Suppressor macrophage treated with lipopolysaccharide for 1 hour (primary cell): ENCODE measurements around the gene RHBDF2.
"Not testable (repeated sequence)": the region's sequence is repeated elsewhere in the genome, so short reads cannot be mapped to it uniquely, and the experiment has no call there.

Experiments
- DNase-seq, 3 donors: peaks; one replicate each; pipeline ENCODE4 v3.0.0-alpha.2; 2020 to 2022

The RHBDF2 gene

GRCh38 chr17:76537578-76538280, 36.5 kb upstream of the RHBDF2 start, which contains the start of gene CYGB:
CYGB (minus strand) TSS chr17:76537709; CDS start chr17:76537542, 167 bp downstream.
- no peak for DNase-seq

DNA sequence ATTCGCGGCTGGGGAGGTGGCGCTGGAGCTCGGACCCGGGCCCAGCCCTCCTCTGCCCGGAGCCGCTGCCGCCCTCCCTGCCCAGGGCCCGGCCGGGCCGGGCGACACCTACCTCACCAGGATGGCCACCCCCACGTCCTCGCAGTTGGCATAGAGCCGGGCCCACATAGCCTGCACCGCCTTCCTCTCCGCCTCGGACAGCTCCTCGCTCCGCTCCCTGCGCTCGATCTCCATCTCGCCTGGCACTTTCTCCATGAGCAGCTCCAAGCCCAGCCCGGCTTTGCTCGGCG, 36.0 kb upstream of the RHBDF2 start:
- DNase-seq, result no peak

- DNase-seq, result no peak
These were observed 35.5 kb upstream of the RHBDF2 start for GRCh38 chr17:76536511-76537287.

GRCh38 chr17:76535788-76536510, 34.7 kb upstream of the RHBDF2 start:
- DNase-seq, result no peak

DNA sequence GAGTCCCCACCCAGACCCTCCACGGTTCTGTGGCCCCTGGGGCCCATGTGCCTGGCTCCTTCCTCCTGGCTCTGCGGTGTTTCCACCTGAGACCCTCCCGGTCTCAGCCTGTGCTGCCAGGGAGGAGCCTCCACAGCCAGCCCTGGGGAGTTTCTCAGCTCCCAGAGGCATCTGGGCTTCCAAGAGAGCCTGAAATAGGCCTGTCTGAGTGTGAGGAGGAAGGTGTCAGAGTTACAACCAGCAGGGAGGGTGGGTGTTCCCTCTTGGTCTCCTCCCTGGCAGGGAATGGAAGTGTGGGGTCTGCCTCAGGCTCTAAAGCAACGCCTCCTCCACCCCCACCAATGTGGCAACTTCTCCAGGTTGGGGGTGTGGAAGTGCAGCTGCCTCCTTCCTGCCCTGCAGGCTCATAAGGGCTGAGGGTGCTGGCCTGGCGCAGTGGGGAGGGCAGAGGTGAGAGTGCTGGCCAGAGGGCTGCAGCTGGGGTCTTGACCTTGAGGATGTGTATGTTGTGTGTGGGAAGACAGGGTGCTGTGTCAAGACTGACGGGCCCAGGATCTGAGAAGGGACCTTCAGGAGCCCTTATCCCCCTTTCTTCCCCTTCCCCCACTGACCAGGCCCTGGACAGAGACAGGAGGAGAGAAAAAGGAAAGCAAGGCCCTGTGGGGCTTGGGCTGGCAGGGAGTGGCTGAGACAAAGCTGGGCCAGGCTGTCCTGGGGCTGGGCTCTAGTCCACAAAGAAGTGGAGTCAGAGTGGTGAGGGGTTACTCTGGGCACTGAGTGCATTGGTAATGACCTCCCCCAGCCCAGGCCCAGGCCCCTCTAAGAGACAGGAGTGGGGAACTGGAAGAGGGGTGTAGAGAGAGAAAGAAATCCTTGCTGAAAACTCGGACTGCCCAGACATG, 33.9 kb upstream of the RHBDF2 start:
- DNase-seq, result peak in 1 of 3 donors; percentile 33

GRCh38 chr17:76533640-76534359, 32.6 kb upstream of the RHBDF2 start:
- DNase-seq, result not testable (repeated sequence)

DNA sequence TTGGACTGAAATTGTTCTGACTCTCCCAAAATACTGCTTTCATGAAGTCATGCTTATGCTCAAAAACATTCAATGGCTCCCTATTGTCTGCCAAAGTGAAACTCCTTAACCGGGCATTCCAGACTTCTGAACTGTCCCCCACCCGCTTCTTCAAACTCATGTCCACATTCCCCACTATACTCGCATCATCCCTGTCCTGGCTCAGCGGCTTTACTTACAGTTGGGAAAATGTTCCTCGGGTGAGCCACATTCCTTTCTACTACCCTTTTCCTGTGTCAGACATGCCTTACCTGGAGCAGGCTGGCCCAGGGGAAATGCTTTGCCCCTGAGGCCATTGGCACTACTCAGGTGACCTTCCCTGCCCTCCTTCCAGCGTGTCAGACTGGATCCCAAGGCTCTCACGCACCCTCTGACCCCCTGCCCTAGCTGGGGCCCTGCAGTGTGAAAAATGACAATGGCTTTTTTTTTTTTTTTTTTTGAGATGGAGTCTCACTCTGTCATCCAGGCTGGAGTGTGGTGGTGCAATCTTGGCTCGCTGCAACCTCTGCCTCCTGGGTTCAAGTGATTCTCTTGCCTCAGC, 30.9 kb upstream of the RHBDF2 start:
- no peak for DNase-seq

DNA sequence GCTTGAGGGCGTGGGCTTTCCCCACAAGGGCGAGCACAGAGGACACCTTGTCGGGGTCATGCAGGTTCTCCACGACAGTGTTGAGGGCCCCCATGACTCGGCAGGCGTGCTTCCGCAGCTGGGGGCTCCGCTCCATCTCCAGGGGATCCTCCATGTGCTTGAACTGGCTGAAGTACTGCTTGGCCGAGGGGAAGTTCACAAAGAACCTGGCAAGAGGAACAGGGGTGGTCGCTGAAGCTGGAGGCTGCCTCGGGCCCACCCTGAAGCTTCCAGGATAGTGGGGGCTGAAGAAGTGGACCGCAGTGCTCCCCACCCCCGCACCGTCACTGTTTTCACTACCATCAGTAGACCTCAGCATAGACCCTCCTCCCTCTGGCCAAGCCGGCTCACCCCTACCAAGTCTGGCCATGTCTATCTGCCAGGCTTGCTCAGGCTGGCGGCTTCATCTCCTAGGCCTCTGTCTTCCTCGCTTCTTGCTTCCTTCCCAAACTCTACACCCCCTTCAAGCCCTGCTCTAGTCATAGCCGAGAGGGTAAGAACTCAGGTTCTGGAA, 30.3 kb upstream of the RHBDF2 start:
- no peak for DNase-seq

GRCh38 chr17:76530811-76531485, 29.7 kb upstream of the RHBDF2 start:
- DNase-seq, result no peak

GRCh38 chr17:76530095-76530723, 29.0 kb upstream of the RHBDF2 start:
- peak in 2 of 3 donors; percentile 42 to 43 for DNase-seq

GRCh38 chr17:76529224-76530094, 28.2 kb upstream of the RHBDF2 start:
- DNase-seq, result peak; percentile 82 to 86 (median 84)

DNA sequence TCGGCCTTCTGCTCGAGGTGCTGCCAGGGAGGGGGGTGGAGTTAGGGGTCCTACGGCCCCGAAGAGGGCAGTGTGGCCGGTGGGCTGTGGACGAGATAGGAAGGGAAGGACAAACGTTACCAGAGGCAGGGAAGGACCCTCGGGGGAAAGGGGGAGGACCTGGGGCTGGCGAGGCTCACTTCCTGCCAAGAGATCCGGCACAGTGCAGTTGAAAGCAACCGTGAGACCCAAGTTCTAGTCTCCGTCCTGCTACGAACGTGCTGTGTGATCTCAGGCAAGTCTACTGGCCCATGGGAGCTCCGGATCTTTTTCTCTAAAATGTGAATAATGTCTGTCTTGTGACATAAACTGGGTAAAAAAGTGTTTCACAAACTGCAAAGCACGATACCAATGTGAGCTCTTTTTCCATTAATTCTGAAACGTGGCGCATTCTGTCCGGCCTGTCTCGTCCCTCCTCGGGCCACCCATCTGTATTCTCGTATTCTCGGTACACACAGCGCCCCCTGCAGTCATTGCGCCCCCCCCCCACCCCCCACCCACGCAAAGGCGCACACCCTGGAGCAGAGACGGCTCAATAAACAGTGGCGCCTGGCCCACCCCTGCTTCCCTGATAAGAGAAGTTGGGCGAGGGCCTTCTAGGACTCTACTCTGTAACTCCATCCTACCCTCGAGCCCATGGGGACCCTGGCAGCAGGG, 27.5 kb upstream of the RHBDF2 start:
- no peak for DNase-seq

- no peak for DNase-seq
These were observed 26.9 kb upstream of the RHBDF2 start for GRCh38 chr17:76528156-76528527.

- DNase-seq, result peak; percentile 63 to 84 (median 77)
These were observed 26.3 kb upstream of the RHBDF2 start for GRCh38 chr17:76527430-76528111.

- not testable (repeated sequence) for DNase-seq
These were observed 25.8 kb upstream of the RHBDF2 start for GRCh38 chr17:76527016-76527415.

GRCh38 chr17:76525513-76525833, 24.2 kb upstream of the RHBDF2 start:
- DNase-seq, result not testable (repeated sequence)

DNA sequence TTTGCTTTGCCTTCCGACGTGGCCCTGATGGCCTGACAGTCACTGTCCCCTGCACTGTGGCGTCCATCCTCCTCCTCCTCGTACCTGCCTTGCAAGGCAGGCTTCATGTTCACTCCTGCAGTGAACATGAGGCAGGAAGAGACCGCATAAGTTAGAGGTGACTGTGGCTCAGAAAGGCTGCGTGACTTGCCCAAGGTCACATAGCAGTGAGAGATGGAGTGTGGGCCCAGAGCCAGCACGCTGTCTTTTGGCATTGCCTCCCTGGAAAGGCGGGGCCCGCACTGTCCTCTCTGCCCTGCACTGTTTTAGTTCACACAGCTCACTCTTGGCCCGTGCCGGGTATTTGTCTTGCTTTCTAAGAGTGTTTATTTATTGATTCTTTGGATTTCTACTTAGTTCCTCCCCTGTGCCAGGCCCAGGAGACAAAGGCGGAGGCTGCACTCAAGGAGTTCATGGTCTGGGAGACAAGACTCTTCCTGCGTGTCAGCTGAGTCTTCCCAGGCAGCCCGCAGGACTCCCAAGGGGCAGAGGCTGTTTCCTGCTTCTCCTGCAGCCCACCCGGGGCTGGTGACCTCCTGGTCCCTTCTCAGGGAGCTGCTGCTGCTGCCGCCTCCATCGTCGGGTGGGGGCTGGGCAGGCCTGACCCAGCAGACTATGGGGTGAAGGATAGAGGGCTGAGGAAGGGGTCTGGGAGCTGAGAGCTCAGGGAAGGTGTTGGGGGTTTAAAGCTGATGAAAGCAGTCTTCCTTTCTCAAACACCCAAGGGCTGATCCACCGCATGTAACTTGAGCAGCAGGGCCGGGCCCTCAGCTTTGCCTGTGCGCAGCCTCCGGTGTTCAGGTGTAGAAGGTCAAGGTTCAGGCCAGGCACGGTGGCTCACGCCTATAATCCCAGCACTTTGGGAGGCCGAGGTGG, 23.6 kb upstream of the RHBDF2 start:
- no peak for DNase-seq
